Panc1 (cell line): ENCODE results near the gene SLC13A3. TPM values are rescaled to one million over a fixed set of nuclear protein-coding genes. Genes with fewer than 3 reads are reported as not detected.

Source experiments
- ATAC-seq: fragments of 200-7000 bp; cut with Tn5 transposase; 2 replicates; pipeline ENCODE4 v1.9.1; 2020; ENCODE audit warnings: mild to moderate bottlenecking, moderate library complexity
- BruUV-seq: library from RNA; stranded (reverse); fragments of 400-500 nt; replicated peaks from 2 replicates; lab custom pipeline; 2021; lab: Mats Ljungman, UMichigan
- CTCF ChIA-PET: fragments of 300-600 bp; sonication (Branson Sonifier 250); formaldehyde crosslinking; loops from one replicate; lab custom pipeline; 2022; ENCODE audit warnings: antibody characterized with exemption; lab: Charles Lee
- POLR2A ChIA-PET: fragments of 300-600 bp; sonication (Branson Sonifier 250); formaldehyde crosslinking; loops from one replicate; lab custom pipeline; 2022; ENCODE audit warnings: antibody characterized with exemption; lab: Charles Lee
- DNase-seq: peaks from one replicate; pipeline ENCODE4 v3.0.0-alpha.2; 2010; ENCODE audit warnings: low read depth, low spot score
- H3K27ac ChIP-seq: 2 replicates; pipeline ENCODE4 v1.5.1; 2011; ENCODE audit warnings: mild to moderate bottlenecking, low read length, inconsistent platforms
- H3K27me3 ChIP-seq: fragments of 200-500 bp; sonication (Bioruptor generic); 2 replicates; pipeline ENCODE4 v1.6.0; 2014; ENCODE audit warnings: low read length, inconsistent platforms; ENCODE audit not compliant: control insufficient read depth, insufficient read depth
- H3K36me3 ChIP-seq: fragments of 200-500 bp; sonication (Bioruptor generic); 2 replicates; pipeline ENCODE4 v1.5.1; 2014; ENCODE audit warnings: inconsistent platforms, mild to moderate bottlenecking, low read length, moderate library complexity; ENCODE audit not compliant: control insufficient read depth, insufficient read depth
- H3K4me1 ChIP-seq: 2 replicates; pipeline ENCODE4 v1.5.1; 2011; ENCODE audit warnings: inconsistent platforms, mild to moderate bottlenecking, low read length, moderate library complexity; ENCODE audit not compliant: control insufficient read depth, insufficient read depth
- H3K4me3 ChIP-seq, 2 experiments: 2 replicates each; pipeline ENCODE4 v1.5.1; 2011 to 2012; ENCODE audit warnings: low read depth in 2 of 2, low read length in 2 of 2, mild to moderate bottlenecking in 2 of 2, inconsistent platforms in 1 of 2, moderate library complexity in 1 of 2
- H3K9me3 ChIP-seq: fragments of 200-500 bp; sonication (Bioruptor generic); 2 replicates; pipeline ENCODE4 v1.5.1; 2014; ENCODE audit warnings: low read depth, mild to moderate bottlenecking, inconsistent platforms, low read length, moderate library complexity; ENCODE audit not compliant: control insufficient read depth, insufficient read depth
- CTCF ChIP-seq: fragments of 450-650 bp; IDR thresholded peaks from 2 replicates; pipeline ENCODE4 v1.5.1; 2017; ENCODE audit warnings: mild to moderate bottlenecking
- POLR2AphosphoS5 ChIP-seq: IDR thresholded peaks from 2 replicates; pipeline ENCODE4 v1.6.1; 2012; ENCODE audit warnings: mild to moderate bottlenecking, low read depth, low read length, moderate library complexity
- REST ChIP-seq, 2 experiments: IDR thresholded peaks; 2 replicates each; pipeline ENCODE4 v1.6.1; 2011 to 2012; ENCODE audit warnings: low read depth in 2 of 2, control low read depth in 1 of 2, low read length in 1 of 2, mild to moderate bottlenecking in 1 of 2, moderate library complexity in 1 of 2; ENCODE audit not compliant: insufficient read depth in 1 of 2
- SIN3A ChIP-seq: IDR thresholded peaks from 2 replicates; pipeline ENCODE4 v1.6.1; 2012; ENCODE audit warnings: low read depth, mild to moderate bottlenecking, low read length, moderate library complexity, borderline replicate concordance; ENCODE audit not compliant: insufficient read depth
- TCF7L2 ChIP-seq: IDR thresholded peaks from 2 replicates; pipeline ENCODE4 v1.6.1; 2011; ENCODE audit warnings: mild to moderate bottlenecking, low read depth, low read length, inconsistent platforms
- in situ Hi-C: cut with HindIII; loops from 2 replicates; pipeline ENCODE4 v1.10.0; 2016; ENCODE audit warnings: low sequenced_read_pairs, low pct_unique_long_range_greater_than_20kb
- intact Hi-C: fragments of 100-400 bp; cut with micrococcal nuclease; formaldehyde crosslinking; loops from one replicate; pipeline ENCODE4 v1.10.0; 2022; ENCODE audit not compliant: unreplicated experiment
- total RNA-seq: library from RNA; stranded (reverse); gene quantifications from one replicate; pipeline ENCODE4 v1.2.1, GENCODE V29; 2021; ENCODE audit not compliant: unreplicated experiment

SLC13A3 gene
- total RNA-seq, 1 experiment from 2014 or later = 0.31 TPM

- H3K4me3 ChIP-seq = no peak overlapping the region
- no peaks in the 10 kb centered on the region for H3K4me1 ChIP-seq
- DNase-seq = no peak
- ChIA-PET CTCF (no interaction called here), POLR2A (no interaction called here)
- intact Hi-C loops (no loop called here), in situ Hi-C loops (no loop called here)
- no peaks in the 10 kb centered on the region for H3K36me3 ChIP-seq
- H3K9me3 ChIP-seq = no peaks in the 10 kb centered on the region
- no peak for TF ChIP-seq SIN3A
- TF ChIP-seq REST (IDR thresholded peaks at IDR 0.05; ENCODE audit: insufficient read depth in 1 of 2, low read depth in 2 of 2, low read length in 1 of 2) = no peak
- TF ChIP-seq POLR2AphosphoS5 = no peak
- no peak for TF ChIP-seq TCF7L2
- no peak for TF ChIP-seq CTCF
- H3K27me3 ChIP-seq = peaks cover 13% of the 10 kb centered on the region
- BruUV-seq = no TSS peak
- ATAC-seq = no peak
- H3K27ac ChIP-seq = no peak overlapping the region
Measured at GRCh38 chr20:46618316-46619100, 32.8 kb downstream of the SLC13A3 start.

- no peaks in the 10 kb centered on the region for H3K36me3 ChIP-seq
- intact Hi-C loops (no loop called here), in situ Hi-C loops (no loop called here)
- ATAC-seq (no peak), DNase-seq (no peak)
- ChIA-PET POLR2A (no interaction called here), CTCF (no interaction called here)
- no peak overlapping the region for H3K27ac ChIP-seq
- TF ChIP-seq POLR2AphosphoS5 = no peak
- no peak for TF ChIP-seq SIN3A
- no peak for TF ChIP-seq CTCF
- no peak for TF ChIP-seq REST (IDR thresholded peaks at IDR 0.05; ENCODE audit: insufficient read depth in 1 of 2, low read depth in 2 of 2, low read length in 1 of 2)
- no peak for TF ChIP-seq TCF7L2
- H3K27me3 ChIP-seq = peaks cover 4% of the 10 kb centered on the region
- no peak overlapping the region for H3K4me3 ChIP-seq
- BruUV-seq = no TSS peak
- H3K4me1 ChIP-seq = no peaks in the 10 kb centered on the region
- H3K9me3 ChIP-seq = no peaks in the 10 kb centered on the region
Measured at GRCh38 chr20:46614503-46614902, 36.8 kb downstream of the SLC13A3 start.
